NK-92 (cell line): ENCODE results near the gene OR5T2.
"Not testable (repeated sequence)": the region's sequence is repeated elsewhere in the genome, so short reads cannot be mapped to it uniquely, and the experiment has no call there.

Experiments used
- DNase-seq: peaks from one replicate; lab custom pipeline; 2025; ENCODE audit not compliant: unreplicated experiment; lab: John Stamatoyannopoulos, UW

OR5T2 gene

GRCh38 chr11:56234155-56234554 is at the start of gene OR5T2:
TSS of gene OR5T2 (minus strand) at chr11:56234255. CDS start at chr11:56233062, 1,193 bp downstream.
- DNase-seq = no peak

DNA sequence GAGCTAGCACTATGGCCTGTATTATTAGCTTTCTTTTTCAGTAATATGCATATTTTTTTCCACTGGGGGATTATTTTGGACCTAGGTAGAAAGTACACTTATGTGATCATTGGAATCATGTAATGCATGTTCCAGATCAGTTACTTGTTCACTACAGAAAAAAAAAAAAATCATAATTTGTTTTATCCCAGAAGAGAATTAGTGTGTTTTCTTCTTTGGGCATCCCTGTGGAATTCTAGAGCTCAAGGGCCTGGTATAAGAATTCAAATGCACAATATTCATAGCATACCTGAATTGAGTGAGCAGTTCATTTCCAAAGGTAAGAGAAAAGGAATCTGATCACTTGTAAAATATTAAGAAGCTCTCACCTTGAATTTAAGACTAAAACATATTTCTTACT is 39.8 kb upstream of the OR5T2 start, which contains the start of gene OR5T1:
TSS of gene OR5T1 (plus strand) at position 301 of the 400 bp plus-strand sequence. CDS start 1,485 bp downstream, outside the sequence.
- DNase-seq = no peak

DNA sequence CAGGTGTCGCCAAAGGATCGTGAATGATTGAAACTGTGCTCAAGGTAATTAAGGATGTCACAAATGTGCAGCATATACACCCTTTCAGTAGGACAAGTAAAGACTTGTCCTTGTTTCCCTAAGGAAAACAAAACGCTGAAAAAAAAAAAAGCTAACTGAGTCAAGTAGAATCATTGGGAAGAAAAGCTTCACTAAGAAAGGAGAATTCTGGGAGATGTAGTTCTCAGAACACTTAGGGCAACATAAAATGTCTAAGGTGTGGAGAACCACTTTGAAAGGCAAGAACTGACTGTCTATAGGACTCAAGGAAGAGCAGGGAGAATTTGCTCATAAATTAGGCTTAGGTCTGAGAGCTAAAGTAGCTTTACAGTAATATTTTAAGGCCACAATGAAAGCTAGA is 37.0 kb upstream of the OR5T2 start:
- no peak for DNase-seq

DNA sequence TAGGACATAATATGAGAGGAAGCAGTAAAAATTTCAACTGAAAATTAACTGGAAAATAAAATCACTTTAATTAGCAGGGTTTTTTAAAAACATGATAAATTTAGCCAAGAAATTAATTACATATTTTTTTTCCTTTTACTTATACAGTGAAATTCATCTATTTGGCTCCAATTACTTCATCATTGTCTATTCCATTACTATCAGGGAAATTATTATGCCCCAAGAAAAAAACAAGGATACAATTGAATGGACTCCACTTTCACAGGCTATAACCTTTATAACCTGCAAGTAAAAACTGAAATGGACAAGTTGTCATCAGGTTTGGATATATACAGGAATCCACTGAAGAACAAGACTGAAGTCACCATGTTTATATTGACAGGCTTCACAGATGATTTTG is 17.9 kb upstream of the OR5T2 start, which contains the start of gene OR5T3:
TSS of gene OR5T3 (plus strand) at position 301 of the 400 bp plus-strand sequence. CDS start at position 301, 0 bp downstream.
- DNase-seq = no peak

- not testable (repeated sequence) for DNase-seq
Measured at GRCh38 chr11:56219735-56220134, 14.3 kb downstream of the OR5T2 start.

GRCh38 chr11:56214537-56214936 is 19.5 kb downstream of the OR5T2 start:
- DNase-seq = no peak

GRCh38 chr11:56207790-56208189 is 26.3 kb downstream of the OR5T2 start:
- no peak for DNase-seq

DNA sequence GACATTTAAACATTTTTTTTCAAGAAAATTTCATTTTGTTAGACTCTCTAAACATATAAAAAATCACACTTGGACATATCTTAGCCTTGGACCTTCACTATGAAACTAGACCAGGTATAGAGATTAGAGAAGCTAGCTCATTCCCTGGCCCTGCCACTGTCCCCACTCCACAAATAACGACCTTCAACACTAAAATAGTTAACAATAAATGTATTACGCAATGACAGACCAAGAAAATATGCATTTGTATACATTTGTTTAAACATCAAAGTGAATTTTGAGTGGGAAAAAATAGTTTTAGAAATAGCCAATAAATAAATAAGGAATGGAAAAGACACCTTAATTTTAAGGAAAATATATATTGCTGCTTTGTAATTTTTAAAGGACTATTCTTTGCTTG is 36.7 kb downstream of the OR5T2 start:
- no peak for DNase-seq

GRCh38 chr11:56196705-56197104 is 37.4 kb downstream of the OR5T2 start:
- DNase-seq = no peak

DNA sequence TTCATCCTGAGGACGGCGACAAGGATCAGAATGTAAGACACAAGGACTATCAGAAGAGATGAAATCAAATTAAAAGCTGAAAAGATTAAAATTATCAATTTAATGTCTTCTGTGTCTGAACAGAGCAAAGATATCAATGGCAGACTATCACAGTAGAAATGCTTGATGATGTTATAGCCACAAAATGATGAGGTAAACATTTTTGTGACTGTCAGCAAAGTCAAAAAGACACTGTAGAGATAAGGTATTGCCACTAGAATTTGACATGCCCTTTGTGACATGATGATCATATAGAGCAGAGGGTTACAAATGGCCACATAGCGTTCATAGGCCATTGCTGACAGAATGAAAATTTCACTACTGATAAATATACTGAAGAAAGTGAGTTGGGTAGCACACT is 45.5 kb downstream of the OR5T2 start:
- no peak for DNase-seq

GRCh38 chr11:56183459-56183858 is 50.6 kb downstream of the OR5T2 start:
- DNase-seq = no peak
